Subcutaneous adipose tissue (tissue), 4 donors: ENCODE results near the gene KLHL15. TPM values are rescaled to one million over a fixed set of nuclear protein-coding genes. Genes with fewer than 3 reads are reported as not detected.

Experiments
- total RNA-seq, 4 donors: library from RNA; depleted of rRNA; stranded (reverse); fragments of >200 nt; gene quantifications; one replicate each; pipeline ENCODE4 v1.1.0, GENCODE V29; 2016
- TF ChIP-seq, protein P1 (sequence below): fragments of 450-650 bp; IDR thresholded peaks from one replicate; pipeline ENCODE4 v1.5.1; 2016; ENCODE audit warnings: low read depth, mild to moderate bottlenecking, control low read depth, antibody characterized with exemption, moderate library complexity

The KLHL15 gene
- total RNA-seq, 4 donors from 2014 or later = 7.7 to 10.5 (median 9.5) TPM

- TF ChIP-seq, protein P1, sequence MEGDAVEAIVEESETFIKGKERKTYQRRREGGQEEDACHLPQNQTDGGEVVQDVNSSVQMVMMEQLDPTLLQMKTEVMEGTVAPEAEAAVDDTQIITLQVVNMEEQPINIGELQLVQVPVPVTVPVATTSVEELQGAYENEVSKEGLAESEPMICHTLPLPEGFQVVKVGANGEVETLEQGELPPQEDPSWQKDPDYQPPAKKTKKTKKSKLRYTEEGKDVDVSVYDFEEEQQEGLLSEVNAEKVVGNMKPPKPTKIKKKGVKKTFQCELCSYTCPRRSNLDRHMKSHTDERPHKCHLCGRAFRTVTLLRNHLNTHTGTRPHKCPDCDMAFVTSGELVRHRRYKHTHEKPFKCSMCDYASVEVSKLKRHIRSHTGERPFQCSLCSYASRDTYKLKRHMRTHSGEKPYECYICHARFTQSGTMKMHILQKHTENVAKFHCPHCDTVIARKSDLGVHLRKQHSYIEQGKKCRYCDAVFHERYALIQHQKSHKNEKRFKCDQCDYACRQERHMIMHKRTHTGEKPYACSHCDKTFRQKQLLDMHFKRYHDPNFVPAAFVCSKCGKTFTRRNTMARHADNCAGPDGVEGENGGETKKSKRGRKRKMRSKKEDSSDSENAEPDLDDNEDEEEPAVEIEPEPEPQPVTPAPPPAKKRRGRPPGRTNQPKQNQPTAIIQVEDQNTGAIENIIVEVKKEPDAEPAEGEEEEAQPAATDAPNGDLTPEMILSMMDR = no peak
These were observed 22.0 kb downstream of the KLHL15 start for GRCh38 chrX:24005028-24005427.

DNA sequence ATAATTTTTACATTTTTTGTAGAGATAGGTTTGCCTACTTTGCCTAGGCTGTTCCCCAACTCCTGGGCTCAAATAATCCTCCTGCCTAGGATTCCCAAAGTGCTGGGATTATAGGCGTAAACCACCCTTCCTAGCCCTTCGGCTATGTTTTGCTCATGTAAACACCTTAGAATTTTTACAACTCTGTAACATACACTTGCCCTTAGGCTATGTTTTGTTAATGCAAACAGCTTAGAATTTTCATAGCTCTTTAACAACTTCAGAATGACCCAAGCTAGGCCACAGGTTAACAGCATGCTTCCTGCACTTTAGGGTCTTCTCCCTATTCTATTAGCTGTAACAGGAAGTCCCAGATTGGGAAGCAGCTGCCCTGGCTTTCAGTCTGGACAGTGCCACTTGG lies 24.2 kb downstream of the KLHL15 start:
- TF ChIP-seq, protein P1 = no peak

- TF ChIP-seq, protein P1 = no peak
These were observed 24.8 kb downstream of the KLHL15 start for GRCh38 chrX:24002167-24002566.

GRCh38 chrX:23999671-24000070 lies 27.3 kb downstream of the KLHL15 start:
- TF ChIP-seq, protein P1 = no peak

GRCh38 chrX:23993012-23993633 lies 33.9 kb downstream of the KLHL15 start:
- TF ChIP-seq, protein P1 = no peak

DNA sequence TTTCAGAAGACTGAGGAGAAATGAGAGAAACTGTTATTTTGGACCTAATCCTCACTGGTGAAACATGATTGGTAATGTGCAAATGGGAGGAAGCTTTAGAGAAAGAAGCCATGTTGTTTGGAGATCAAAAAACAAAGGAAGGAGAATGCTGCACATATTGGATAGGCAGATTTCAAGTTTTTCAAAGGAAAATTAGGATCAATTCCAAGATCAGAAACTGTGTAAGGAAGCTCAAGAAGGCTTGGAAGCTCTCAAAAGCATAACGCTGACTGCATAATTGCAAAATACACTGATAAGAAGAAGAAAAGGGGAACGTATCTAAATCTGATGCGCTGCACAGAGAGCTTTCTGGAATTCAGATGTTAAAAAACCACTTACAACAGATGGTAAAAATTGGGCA lies 34.6 kb downstream of the KLHL15 start:
- TF ChIP-seq, protein P1 = no peak

DNA sequence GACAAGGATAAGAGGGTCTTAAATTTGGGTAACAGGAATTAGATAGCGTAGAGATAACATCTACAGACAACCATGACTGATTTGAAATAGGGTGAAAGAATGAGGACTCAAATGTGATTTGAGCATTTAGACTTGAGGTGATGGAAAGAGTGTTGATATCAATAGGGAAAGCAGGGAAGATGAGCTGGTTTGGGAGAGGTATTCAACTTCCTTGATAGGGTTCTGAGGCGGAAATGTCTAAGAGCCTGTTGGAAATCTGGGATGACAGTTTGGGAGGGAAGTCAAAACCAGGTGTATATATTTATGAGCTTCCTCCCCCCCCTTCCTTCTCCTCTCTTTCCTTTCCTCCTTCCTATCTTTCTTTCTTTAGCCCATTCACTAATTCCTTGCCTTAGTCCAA lies 36.5 kb downstream of the KLHL15 start:
- TF ChIP-seq, protein P1 = no peak
